DOHH2 (cell line): ENCODE results near the gene EFNA5.

Experiments
- H3F3A ChIP-seq: fragments of 200-600 bp; sonication (generic), shearing (Covaris generic); 2 replicates; pipeline ENCODE4 v1.6.0; 2016; ENCODE audit warnings: antibody characterized with exemption, mild to moderate bottlenecking; ENCODE audit not compliant: control insufficient read depth, insufficient read depth
- H3K27ac ChIP-seq: fragments of 200-600 bp; sonication (generic); 2 replicates; pipeline ENCODE4 v1.5.1; 2014; ENCODE audit warnings: low read depth, mild to moderate bottlenecking, low read length, moderate library complexity
- H3K27me3 ChIP-seq: fragments of 200-600 bp; sonication (generic); 2 replicates; pipeline ENCODE4 v1.6.1; 2014; ENCODE audit warnings: mild to moderate bottlenecking, low read length, mixed read lengths; ENCODE audit not compliant: control insufficient read depth
- H3K36me3 ChIP-seq: fragments of 200-600 bp; sonication (generic); 2 replicates; pipeline ENCODE4 v1.6.1; 2014; ENCODE audit warnings: mild to moderate bottlenecking, low read length, moderate library complexity, mixed read lengths; ENCODE audit not compliant: control insufficient read depth
- H3K4me1 ChIP-seq: fragments of 200-600 bp; sonication (generic); 2 replicates; pipeline ENCODE4 v1.6.1; 2014; ENCODE audit warnings: mild to moderate bottlenecking, low read length, mixed read lengths; ENCODE audit not compliant: control insufficient read depth
- H3K4me2 ChIP-seq: fragments of 200-600 bp; sonication (generic); 2 replicates; pipeline ENCODE4 v1.6.0; 2014; ENCODE audit warnings: mild to moderate bottlenecking, low read length, moderate library complexity
- H3K4me3 ChIP-seq: fragments of 200-600 bp; sonication (generic); 2 replicates; pipeline ENCODE4 v1.5.1; 2014; ENCODE audit warnings: mild to moderate bottlenecking, low read length, mixed read lengths
- H3K79me2 ChIP-seq: fragments of 200-600 bp; sonication (generic); 2 replicates; pipeline ENCODE4 v1.6.1; 2014; ENCODE audit warnings: mild to moderate bottlenecking, low read length, mixed read lengths; ENCODE audit not compliant: control insufficient read depth
- H3K9me2 ChIP-seq: fragments of 200-600 bp; sonication (generic); replicated peaks from 2 replicates; pipeline ENCODE4 v1.6.1; 2014; ENCODE audit warnings: mild to moderate bottlenecking, low read length, mixed read lengths; ENCODE audit not compliant: control insufficient read depth
- H3K9me3 ChIP-seq: fragments of 200-600 bp; sonication (generic); 2 replicates; pipeline ENCODE4 v1.6.1; 2014; ENCODE audit warnings: antibody characterized with exemption, low read length, mixed read lengths; ENCODE audit not compliant: control insufficient read depth, insufficient read depth
- H4K20me1 ChIP-seq: fragments of 200-600 bp; sonication (generic); 2 replicates; pipeline ENCODE4 v1.6.0; 2014; ENCODE audit warnings: low read depth, mild to moderate bottlenecking, antibody characterized with exemption, low read length, moderate library complexity; ENCODE audit not compliant: control insufficient read depth, insufficient read depth
- EZH2phosphoT487 ChIP-seq: fragments of 200-600 bp; sonication (generic); IDR thresholded peaks from 2 replicates; pipeline ENCODE4 v1.6.1; 2017; ENCODE audit warnings: borderline replicate concordance, mild to moderate bottlenecking, antibody characterized with exemption, low read length, moderate library complexity, mixed read lengths
- TF ChIP-seq, protein P1 (sequence below): fragments of 200-600 bp; sonication (generic); IDR thresholded peaks from one replicate; pipeline ENCODE4 v1.5.1; 2014; ENCODE audit warnings: antibody characterized with exemption, mild to moderate bottlenecking, low read depth, low read length; ENCODE audit not compliant: poor library complexity, severe bottlenecking

The EFNA5 gene

DNA sequence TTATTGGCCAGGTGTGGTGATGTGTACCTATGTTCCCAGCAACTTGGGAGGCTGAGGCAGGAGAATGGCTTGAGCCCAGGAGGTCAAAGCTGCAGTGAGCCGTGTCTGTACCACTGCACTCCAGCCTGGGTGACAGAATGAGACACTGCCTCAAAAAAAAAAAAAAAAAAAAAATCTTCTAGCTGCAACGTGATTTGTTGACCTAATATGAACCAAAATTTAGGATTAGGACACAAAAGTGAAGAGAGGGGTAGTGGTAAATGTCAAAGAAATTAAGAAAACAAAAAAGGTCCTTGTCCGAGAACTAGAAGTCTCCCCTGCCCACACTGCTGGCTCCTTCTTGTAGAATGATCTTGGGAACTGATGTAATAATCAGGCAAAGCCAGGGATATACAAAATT is 272.0 kb downstream of the EFNA5 start:
- no peak for TF ChIP-seq EZH2phosphoT487
- TF ChIP-seq, protein P1, sequence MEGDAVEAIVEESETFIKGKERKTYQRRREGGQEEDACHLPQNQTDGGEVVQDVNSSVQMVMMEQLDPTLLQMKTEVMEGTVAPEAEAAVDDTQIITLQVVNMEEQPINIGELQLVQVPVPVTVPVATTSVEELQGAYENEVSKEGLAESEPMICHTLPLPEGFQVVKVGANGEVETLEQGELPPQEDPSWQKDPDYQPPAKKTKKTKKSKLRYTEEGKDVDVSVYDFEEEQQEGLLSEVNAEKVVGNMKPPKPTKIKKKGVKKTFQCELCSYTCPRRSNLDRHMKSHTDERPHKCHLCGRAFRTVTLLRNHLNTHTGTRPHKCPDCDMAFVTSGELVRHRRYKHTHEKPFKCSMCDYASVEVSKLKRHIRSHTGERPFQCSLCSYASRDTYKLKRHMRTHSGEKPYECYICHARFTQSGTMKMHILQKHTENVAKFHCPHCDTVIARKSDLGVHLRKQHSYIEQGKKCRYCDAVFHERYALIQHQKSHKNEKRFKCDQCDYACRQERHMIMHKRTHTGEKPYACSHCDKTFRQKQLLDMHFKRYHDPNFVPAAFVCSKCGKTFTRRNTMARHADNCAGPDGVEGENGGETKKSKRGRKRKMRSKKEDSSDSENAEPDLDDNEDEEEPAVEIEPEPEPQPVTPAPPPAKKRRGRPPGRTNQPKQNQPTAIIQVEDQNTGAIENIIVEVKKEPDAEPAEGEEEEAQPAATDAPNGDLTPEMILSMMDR, result no peak
- no peaks in the 10 kb centered on the region for H3K79me2 ChIP-seq
- H3K4me2 ChIP-seq, result no peak overlapping the region

GRCh38 chr5:107396351-107396690 is 274.4 kb downstream of the EFNA5 start:
- H3K27ac ChIP-seq, result no peak overlapping the region
- peaks cover 7% of the 10 kb centered on the region; the same call in 1 of the 2 replicates for H3K27me3 ChIP-seq
- no peaks in the 10 kb centered on the region for H4K20me1 ChIP-seq
- TF ChIP-seq, protein P1, result no peak
- no peak for TF ChIP-seq EZH2phosphoT487
- no peaks in the 10 kb centered on the region for H3K36me3 ChIP-seq
- no peak overlapping the region for H3K4me2 ChIP-seq
- no peaks in the 10 kb centered on the region for H3F3A ChIP-seq
- no peaks in the 10 kb centered on the region for H3K9me2 ChIP-seq
- no peaks in the 10 kb centered on the region for H3K4me1 ChIP-seq
- no peaks in the 10 kb centered on the region for H3K9me3 ChIP-seq
- no peaks in the 10 kb centered on the region for H3K79me2 ChIP-seq
- no peak overlapping the region for H3K4me3 ChIP-seq

More for the DNA sequence above, 272.0 kb downstream of the EFNA5 start:
- H3K9me2 ChIP-seq, result no peaks in the 10 kb centered on the region
- no peaks in the 10 kb centered on the region for H3K36me3 ChIP-seq
- H3K27ac ChIP-seq, result no peak overlapping the region
- no peaks in the 10 kb centered on the region for H4K20me1 ChIP-seq
- H3K4me1 ChIP-seq, result no peaks in the 10 kb centered on the region
- no peak overlapping the region for H3K4me3 ChIP-seq
- H3K27me3 ChIP-seq, result peaks cover 10% of the 10 kb centered on the region
- no peaks in the 10 kb centered on the region for H3K9me3 ChIP-seq
- H3F3A ChIP-seq, result no peaks in the 10 kb centered on the region

DNA sequence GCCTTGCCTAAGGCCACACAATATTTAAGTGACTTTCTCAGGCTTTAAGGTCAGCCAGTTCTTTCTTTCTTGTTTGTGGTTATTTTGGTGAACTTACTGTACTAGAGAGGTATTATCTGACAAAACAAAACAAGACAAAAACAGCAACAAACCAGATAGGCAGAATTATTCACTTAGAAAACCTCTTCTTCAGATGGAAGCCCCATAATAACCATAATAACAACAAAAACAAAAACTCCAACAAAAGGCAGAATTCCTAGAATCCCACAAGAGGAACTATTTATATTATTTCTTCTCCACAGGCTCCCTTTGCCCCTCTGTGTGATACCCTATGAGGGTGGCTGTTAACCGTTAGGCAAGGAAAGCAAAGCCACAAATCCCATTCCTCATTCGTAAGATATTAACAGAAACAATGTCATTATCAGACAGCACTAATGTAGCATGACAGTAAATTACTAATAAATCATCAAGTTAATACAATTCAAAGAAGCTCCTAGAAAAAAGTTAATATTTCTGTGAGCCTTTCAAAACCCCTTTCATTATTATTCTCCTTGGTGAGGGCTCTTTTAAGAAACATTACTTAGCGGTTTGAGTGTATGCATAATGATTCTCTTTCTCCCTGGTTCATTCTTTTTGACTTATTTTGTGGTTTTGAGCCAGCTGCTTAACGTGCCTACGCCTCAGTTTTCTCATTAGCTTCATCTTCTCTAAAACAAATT is 274.9 kb downstream of the EFNA5 start:
- no peak overlapping the region for H3K27ac ChIP-seq
- no peaks in the 10 kb centered on the region for H3K9me3 ChIP-seq
- no peak overlapping the region for H3K4me3 ChIP-seq
- H3K27me3 ChIP-seq, result peaks cover 7% of the 10 kb centered on the region; the same call in 1 of the 2 replicates
- H3K4me1 ChIP-seq, result no peaks in the 10 kb centered on the region
- no peaks in the 10 kb centered on the region for H3K36me3 ChIP-seq
- H3K79me2 ChIP-seq, result no peaks in the 10 kb centered on the region
- H4K20me1 ChIP-seq, result no peaks in the 10 kb centered on the region
- no peaks in the 10 kb centered on the region for H3K9me2 ChIP-seq
- H3F3A ChIP-seq, result no peaks in the 10 kb centered on the region
- no peak for TF ChIP-seq EZH2phosphoT487
- TF ChIP-seq, protein P1, result no peak
- H3K4me2 ChIP-seq, result no peak overlapping the region
